Transverse colon (tissue), 1 donor: ENCODE results near the gene TSHZ3.

Source experiments
- EP300 ChIP-seq: sonication (generic); formaldehyde crosslinking; IDR thresholded peaks from one replicate; pipeline ENCODE4 v1.6.1; 2017; ENCODE audit warnings: antibody characterized with exemption, low read depth
- POLR2A ChIP-seq: fragments of 450-650 bp; IDR thresholded peaks from one replicate; pipeline ENCODE4 v1.6.1; 2016; ENCODE audit warnings: antibody characterized with exemption, mild to moderate bottlenecking, moderate library complexity

DNA sequence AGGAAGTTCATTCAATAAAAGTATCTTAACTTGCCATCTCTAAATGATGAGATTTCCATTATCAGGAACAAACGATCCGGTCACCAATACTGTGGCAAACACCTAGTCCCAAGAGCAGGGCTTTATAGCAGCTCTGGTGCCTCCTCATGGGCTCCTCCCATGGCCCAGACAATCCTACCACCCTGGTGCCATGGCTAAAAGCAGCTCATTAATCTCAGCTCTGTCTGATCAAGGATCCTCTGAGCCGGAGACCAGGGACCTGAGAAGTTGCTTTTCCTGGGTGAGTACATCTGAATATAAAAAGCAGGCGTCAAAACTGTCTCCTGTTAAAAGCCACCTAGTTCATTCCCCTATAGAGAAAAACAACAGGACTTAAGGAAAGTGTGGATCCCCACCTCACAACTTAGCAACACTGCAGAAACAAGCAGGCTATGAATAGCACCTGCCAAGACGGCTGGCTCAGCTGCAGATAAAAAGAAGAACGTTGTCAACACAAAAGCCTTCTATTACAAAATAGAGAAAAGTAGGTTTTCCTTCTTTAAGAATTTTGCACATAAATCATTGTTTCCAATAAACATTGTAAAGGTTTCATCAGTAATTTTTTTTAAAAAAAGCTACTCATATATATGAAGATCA is 30.3 kb downstream of the TSHZ3 start:
- TF ChIP-seq POLR2A (no peak), EP300 (no peak)
